HG03575 (cell line): Measurements from ENCODE around the gene STX11.
"Not testable (repeated sequence)": the region's sequence is repeated elsewhere in the genome, so short reads cannot be mapped to it uniquely, and the experiment has no call there.

Experiments
- ATAC-seq: cut with Tn5 transposase; IDR thresholded peaks from one replicate; pipeline ENCODE4 v1.9.1; 2021; ENCODE audit not compliant: unreplicated experiment, insufficient number of reproducible peaks, low FRiP score; ENCODE audit errors: extremely low read depth

The STX11 gene

GRCh38 chr6:144149894-144150709 lies at the start of gene STX11:
TSS of gene STX11 (plus strand) at chr6:144150517. CDS start at chr6:144186628, 36,111 bp downstream.
- ATAC-seq = no peak

- no peak for ATAC-seq
These were observed 47.2 kb upstream of the STX11 start for GRCh38 chr6:144103026-144103563.

GRCh38 chr6:144104488-144104887 lies 45.8 kb upstream of the STX11 start:
- ATAC-seq = no peak

- ATAC-seq = peak; percentile 83
These were observed 45.3 kb upstream of the STX11 start for GRCh38 chr6:144104898-144105487.

GRCh38 chr6:144106206-144106605 lies 44.1 kb upstream of the STX11 start:
- ATAC-seq = no peak

- no peak for ATAC-seq
These were observed 40.1 kb upstream of the STX11 start for GRCh38 chr6:144110210-144110609.

GRCh38 chr6:144113366-144113765 lies 37.0 kb upstream of the STX11 start:
- ATAC-seq = no peak

GRCh38 chr6:144115219-144115618 lies 35.1 kb upstream of the STX11 start:
- no peak for ATAC-seq

GRCh38 chr6:144119376-144119775 lies 30.9 kb upstream of the STX11 start:
- no peak for ATAC-seq

- ATAC-seq = no peak
These were observed 27.5 kb upstream of the STX11 start for GRCh38 chr6:144122861-144123260.

- ATAC-seq = no peak
These were observed 26.9 kb upstream of the STX11 start for GRCh38 chr6:144123421-144123820.

- no peak for ATAC-seq
These were observed 26.5 kb upstream of the STX11 start for GRCh38 chr6:144123836-144124235.

- no peak for ATAC-seq
These were observed 23.2 kb upstream of the STX11 start for GRCh38 chr6:144127097-144127496.

- ATAC-seq = no peak
These were observed 20.8 kb upstream of the STX11 start for GRCh38 chr6:144129469-144129868.

GRCh38 chr6:144131248-144131709 lies 19.0 kb upstream of the STX11 start:
- ATAC-seq = no peak

GRCh38 chr6:144132167-144132690 lies 18.1 kb upstream of the STX11 start:
- not testable (repeated sequence) for ATAC-seq

GRCh38 chr6:144133225-144133821 lies 17.0 kb upstream of the STX11 start:
- no peak for ATAC-seq

- ATAC-seq = no peak
These were observed 16.1 kb upstream of the STX11 start for GRCh38 chr6:144134176-144134575.

GRCh38 chr6:144134737-144135136 lies 15.6 kb upstream of the STX11 start:
- ATAC-seq = no peak

- ATAC-seq = no peak
These were observed 11.8 kb upstream of the STX11 start for GRCh38 chr6:144138542-144138941.
